GM19328 (cell line): ENCODE data around the gene PRR5.
A peak's percentile ranks its signal among the peaks of the same experiment; 100 is the strongest.

ENCODE experiments used
- ATAC-seq: cut with Tn5 transposase; IDR thresholded peaks from one replicate; pipeline ENCODE4 v1.9.1; 2021; ENCODE audit warnings: mild to moderate bottlenecking, moderate library complexity; ENCODE audit not compliant: unreplicated experiment

Gene PRR5

GRCh38 chr22:44691796-44692661 lies 10.0 kb upstream of the PRR5 start:
- ATAC-seq = no peak

GRCh38 chr22:44692662-44693007 lies 9.4 kb upstream of the PRR5 start:
- no peak for ATAC-seq

- no peak for ATAC-seq
Measured at GRCh38 chr22:44693145-44693544, 8.9 kb upstream of the PRR5 start.

- ATAC-seq = no peak
Measured at GRCh38 chr22:44693756-44694155, 8.2 kb upstream of the PRR5 start.

- ATAC-seq = no peak
Measured at GRCh38 chr22:44697423-44698141, 4.4 kb upstream of the PRR5 start.

GRCh38 chr22:44698531-44699421 lies 3.2 kb upstream of the PRR5 start:
- no peak for ATAC-seq

- no peak for ATAC-seq
Measured at GRCh38 chr22:44700456-44700855, 1.5 kb upstream of the PRR5 start.

GRCh38 chr22:44701187-44701790 lies 715 bp upstream of the PRR5 start:
- no peak for ATAC-seq

- peak; percentile 30 for ATAC-seq
Measured at GRCh38 chr22:44702479-44703198, 635 bp downstream of the PRR5 start.

GRCh38 chr22:44703255-44703870 lies 1.4 kb downstream of the PRR5 start:
- no peak for ATAC-seq

GRCh38 chr22:44704159-44705021 lies 2.4 kb downstream of the PRR5 start:
- no peak for ATAC-seq

GRCh38 chr22:44705022-44705297 lies 3.0 kb downstream of the PRR5 start:
- ATAC-seq = no peak

- ATAC-seq = no peak
Measured at GRCh38 chr22:44706488-44706887, 4.5 kb downstream of the PRR5 start.

GRCh38 chr22:44707178-44707577 lies 5.2 kb downstream of the PRR5 start:
- no peak for ATAC-seq

GRCh38 chr22:44707752-44708151 lies 5.7 kb downstream of the PRR5 start:
- ATAC-seq = no peak

GRCh38 chr22:44709881-44710392 lies 7.9 kb downstream of the PRR5 start:
- ATAC-seq = no peak

- ATAC-seq = no peak
Measured at GRCh38 chr22:44710474-44711240, 8.7 kb downstream of the PRR5 start.

- ATAC-seq = no peak
Measured at GRCh38 chr22:44711241-44711560, 9.2 kb downstream of the PRR5 start.
